Stomach (tissue), 9 donors: ENCODE data around the gene WDR93. TPM values are rescaled to one million over a fixed set of nuclear protein-coding genes. Genes with fewer than 3 reads are reported as not detected.
A peak's percentile ranks its signal among the peaks of the same experiment; 100 is the strongest.

Source experiments
- DNase-seq, 2 donors: peaks; one replicate each; pipeline versions ENCODE4 v3.0.0 to v3.0.0-alpha.2; 2013 to 2019
- H3K27ac ChIP-seq, 5 donors: fragments of 200-600 bp in 4 of 5; sonication (generic) in 4 of 5; one replicate each; pipeline ENCODE4 v1.5.1; 2013 to 2019; ENCODE audit warnings: mild to moderate bottlenecking in 1 of 5, moderate library complexity in 1 of 5
- H3K27me3 ChIP-seq, 3 donors: fragments of 200-600 bp; sonication (generic); one replicate each; pipeline ENCODE4 v1.5.1; 2017 to 2019; ENCODE audit warnings: mixed run types in 1 of 3
- H3K36me3 ChIP-seq, 4 donors: fragments of 200-600 bp; sonication (generic); 1 replicate in 3 of 4; 2 replicates in 1 of 4; pipeline ENCODE4 v1.5.1; 2016 to 2019
- H3K4me1 ChIP-seq, 4 donors: fragments of 200-600 bp; sonication (generic); one replicate each; pipeline ENCODE4 v1.5.1; 2016 to 2019
- H3K4me3 ChIP-seq, 4 donors: fragments of 200-600 bp; sonication (generic) in 3 of 4; one replicate each; pipeline ENCODE4 v1.5.1; 2016 to 2019; ENCODE audit warnings: mild to moderate bottlenecking in 1 of 4
- H3K9me3 ChIP-seq, 4 donors: fragments of 200-600 bp; sonication (generic); one replicate each; pipeline ENCODE4 v1.5.1; 2016 to 2019
- CTCF ChIP-seq, 7 experiments: fragments of 450-650 bp in 4 of 7; fragments of 200-600 bp in 3 of 7; sonication (generic) in 3 of 7; IDR thresholded peaks; one replicate each; pipeline ENCODE4 v1.5.1; 2016 to 2019; ENCODE audit warnings: antibody characterized with exemption in 7 of 7, control low read depth in 2 of 7, mild to moderate bottlenecking in 1 of 7
- EP300 ChIP-seq: sonication (generic); formaldehyde crosslinking; IDR thresholded peaks from one replicate; pipeline ENCODE4 v1.6.1; 2017; ENCODE audit warnings: antibody characterized with exemption
- POLR2A ChIP-seq, 4 donors: fragments of 450-650 bp; IDR thresholded peaks; one replicate each; pipeline ENCODE4 v1.6.1; 2016; ENCODE audit warnings: antibody characterized with exemption in 4 of 4, control low read depth in 2 of 4, mild to moderate bottlenecking in 1 of 4, moderate library complexity in 1 of 4
- POLR2AphosphoS5 ChIP-seq, 3 donors: sonication (generic); formaldehyde crosslinking; IDR thresholded peaks; one replicate each; pipeline ENCODE4 v1.6.1; 2016; ENCODE audit warnings: antibody characterized with exemption in 3 of 3
- WGBS, 5 donors: extraction: QIAGEN DNeasy Blood & Tissue Kit in 3 of 5; methylation state at CpG; one replicate each; pipeline versions ENCODE4 v1.1.5 to v1.1.7; 2013 to 2018; 5-methylcytosine and 5-hydroxymethylcytosine counted together
- intact Hi-C: fragments of 100-400 bp; cut with DNase I; formaldehyde crosslinking; loops from one replicate; pipeline ENCODE4 v1.15.1; 2023; ENCODE audit warnings: low total_unique reads
- polyA plus RNA-seq, 3 donors: library from polyadenylated mRNA; stranded (reverse); fragments of 200-250 nt; gene quantifications; one replicate each; pipeline ENCODE4 v1.2.3, GENCODE V29; 2013
- total RNA-seq, 5 donors: library from RNA; depleted of rRNA; stranded (reverse); fragments of >200 nt; gene quantifications; one replicate each; pipeline versions ENCODE4 v1.1.0 to v1.2.3, GENCODE V29; 2014 to 2016
- donor health status: healthy with polysubstance abuse.
- donor health status: Bipolar disorder and iron deficiency.
- donor health status: healthy.

Gene WDR93
- total and polyA plus RNA-seq, 8 donors = 0.10 TPM; not detected in 7

- 81 to 91% (median 87%) methylated on average over 6 to 12 of the region's 12 CpGs for WGBS, 5 donors
Measured at GRCh38 chr15:89670971-89671560, 19.5 kb upstream of the WDR93 start.

GRCh38 chr15:89671687-89672086 lies 18.9 kb upstream of the WDR93 start:
- WGBS, 5 donors = 55 to 87% (median 62%) methylated on average over 3 to 4 of the region's 4 CpGs
- intact Hi-C loops = no loop called here
- Histone ChIP-seq H3K4me3 (no peak overlapping the region), H3K9me3 (no peaks in the 10 kb centered on the region), H3K4me1 (peaks cover 0 to 9% (median 0%) of the 10 kb centered on the region in 4 donors), H3K36me3 (no peaks in the 10 kb centered on the region), H3K27ac (no peak overlapping the region), H3K27me3 (no peaks in the 10 kb centered on the region)
- TF ChIP-seq EP300 (no peak), POLR2AphosphoS5 (IDR thresholded peaks at IDR 0.05) (no peak), CTCF (IDR thresholded peaks at IDR 0.05) (no peak), POLR2A (IDR thresholded peaks at IDR 0.05) (no peak)
- DNase-seq = no peak

More at GRCh38 chr15:89670971-89671560, 19.5 kb upstream of the WDR93 start:
- Histone ChIP-seq H3K9me3 (no peaks in the 10 kb centered on the region), H3K36me3 (no peaks in the 10 kb centered on the region), H3K27me3 (peaks cover 0 to 4% (median 0%) of the 10 kb centered on the region in 3 donors), H3K4me1 (peaks cover 0 to 9% (median 3%) of the 10 kb centered on the region in 4 donors), H3K27ac (no peak overlapping the region), H3K4me3 (no peak overlapping the region)
- TF ChIP-seq POLR2AphosphoS5 (IDR thresholded peaks at IDR 0.05) = no peak
- TF ChIP-seq CTCF (IDR thresholded peaks at IDR 0.05) = no peak
- TF ChIP-seq EP300 = no peak
- TF ChIP-seq POLR2A (IDR thresholded peaks at IDR 0.05) = no peak
- no peak for DNase-seq
- intact Hi-C loops = no loop called here

GRCh38 chr15:89672221-89673164 lies 18.1 kb upstream of the WDR93 start:
- Histone ChIP-seq H3K36me3 (no peaks in the 10 kb centered on the region), H3K27me3 (no peaks in the 10 kb centered on the region), H3K27ac (no peak overlapping the region), H3K4me3 (no peak overlapping the region), H3K4me1 (peaks cover 0 to 9% (median 0%) of the 10 kb centered on the region in 4 donors), H3K9me3 (no peaks in the 10 kb centered on the region)
- intact Hi-C loops = no loop called here
- WGBS, 5 donors = 83 to 94% (median 91%) methylated on average over 11 to 12 of the region's 12 CpGs
- TF ChIP-seq POLR2AphosphoS5 (IDR thresholded peaks at IDR 0.05) (no peak), POLR2A (IDR thresholded peaks at IDR 0.05) (no peak), EP300 (no peak), CTCF (IDR thresholded peaks at IDR 0.05) (no peak)
- DNase-seq = no peak

GRCh38 chr15:89673165-89673512 lies 17.5 kb upstream of the WDR93 start:
- 50 to 72% (median 65%) methylated on average over 4 to 12 of the region's 12 CpGs for WGBS, 5 donors
- intact Hi-C loops = no loop called here
- Histone ChIP-seq H3K4me3 (no peak overlapping the region), H3K9me3 (no peaks in the 10 kb centered on the region), H3K27me3 (no peaks in the 10 kb centered on the region), H3K36me3 (no peaks in the 10 kb centered on the region), H3K27ac (no peak overlapping the region), H3K4me1 (peaks cover 0 to 9% (median 0%) of the 10 kb centered on the region in 4 donors)
- DNase-seq = peak in 1 of 2 donors; percentile 49
- TF ChIP-seq CTCF (IDR thresholded peaks at IDR 0.05) = peak in 4 of 7 experiments; percentile 14 to 29 (median 21)
- TF ChIP-seq POLR2A (IDR thresholded peaks at IDR 0.05) = no peak
- no peak for TF ChIP-seq POLR2AphosphoS5 (IDR thresholded peaks at IDR 0.05)
- no peak for TF ChIP-seq EP300
